Stimulated activated CD4-positive, alpha-beta T cell treated with anti-CD3 and anti-CD28 coated beads, Interleukin-2, amount 100 ng/mL, for 48 hours (primary cell): ENCODE results near the gene TNFRSF4.

Experiments used
- DNase-seq, 2 donors: peaks; one replicate each; pipeline ENCODE4 v3.0.0-alpha.2; 2020

Gene TNFRSF4

DNA sequence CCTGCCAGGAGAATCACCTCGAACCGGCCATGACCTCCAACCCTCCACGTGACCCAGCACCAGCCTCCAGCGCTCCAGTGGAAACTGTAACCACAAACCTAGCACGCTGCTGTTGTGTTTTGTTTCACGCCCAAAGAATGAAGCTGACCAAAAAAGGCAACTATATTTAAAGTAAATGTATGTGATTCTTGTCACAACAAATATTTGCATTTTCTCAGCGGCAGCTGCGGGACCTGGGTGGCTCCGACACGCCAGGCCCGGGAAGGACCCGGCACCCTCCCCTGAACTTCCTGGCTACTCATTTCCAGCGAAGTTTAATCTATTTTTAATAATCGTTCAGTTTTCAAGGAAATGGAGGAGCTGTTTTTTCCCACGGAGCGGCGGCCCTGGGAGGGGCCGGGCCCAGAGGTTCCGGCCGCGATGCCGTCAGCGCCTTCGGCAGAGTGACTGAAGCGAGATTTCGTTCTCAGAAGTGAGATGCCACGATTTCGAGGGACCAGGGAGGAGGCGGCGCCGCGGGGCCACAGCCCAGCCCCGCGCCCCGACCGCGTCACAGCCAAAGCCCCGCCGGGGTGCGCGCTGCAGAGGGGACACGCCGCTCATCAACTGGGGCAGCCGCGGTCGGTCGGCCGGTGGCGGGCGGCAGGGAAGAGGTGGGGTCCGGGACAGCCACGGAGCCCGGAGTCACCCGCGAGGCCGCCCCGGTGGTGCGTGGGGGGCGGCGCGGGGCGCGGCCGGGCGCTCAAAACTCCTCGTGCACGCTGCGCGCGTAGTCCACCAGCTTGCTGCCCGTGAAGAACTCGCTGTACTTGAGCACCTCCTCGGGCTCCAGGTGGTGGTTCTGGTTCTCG is 3.0 kb upstream of the TNFRSF4 start:
- no peak for DNase-seq

DNA sequence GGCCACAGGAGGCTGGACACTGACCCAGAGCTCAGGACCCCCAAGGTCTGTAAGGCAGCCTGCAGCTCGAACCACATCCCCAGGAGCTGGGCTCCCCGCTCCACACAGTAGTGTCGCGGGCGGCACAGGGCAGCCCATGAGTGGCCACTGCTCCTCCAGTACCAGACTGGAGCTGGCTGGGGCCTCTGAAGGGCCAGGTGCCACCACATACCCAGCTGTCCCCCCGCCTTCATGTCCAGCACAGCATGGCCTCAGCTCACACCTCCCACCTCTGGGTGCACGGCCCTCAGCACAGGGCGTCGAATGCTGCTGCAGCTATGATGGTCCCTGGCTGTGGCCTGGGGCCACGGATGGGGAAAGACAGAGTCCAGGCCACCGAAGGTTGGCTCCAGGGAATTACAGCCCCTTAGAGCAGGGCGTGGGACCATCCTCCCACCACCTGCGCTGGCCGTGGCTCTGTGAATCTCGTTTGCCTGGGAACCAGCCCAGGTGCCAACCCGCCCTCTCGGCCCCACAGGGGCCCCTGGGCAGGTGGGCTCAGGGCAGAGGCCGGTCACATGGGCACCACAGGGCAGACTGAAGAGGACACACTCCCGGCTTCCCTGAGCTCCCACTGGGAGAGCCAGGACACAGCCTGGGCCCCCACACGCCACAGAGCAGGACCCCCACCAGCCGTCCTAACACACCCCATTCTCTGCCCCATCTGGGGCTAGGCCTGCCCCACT is 2.1 kb upstream of the TNFRSF4 start:
- DNase-seq = no peak

DNA sequence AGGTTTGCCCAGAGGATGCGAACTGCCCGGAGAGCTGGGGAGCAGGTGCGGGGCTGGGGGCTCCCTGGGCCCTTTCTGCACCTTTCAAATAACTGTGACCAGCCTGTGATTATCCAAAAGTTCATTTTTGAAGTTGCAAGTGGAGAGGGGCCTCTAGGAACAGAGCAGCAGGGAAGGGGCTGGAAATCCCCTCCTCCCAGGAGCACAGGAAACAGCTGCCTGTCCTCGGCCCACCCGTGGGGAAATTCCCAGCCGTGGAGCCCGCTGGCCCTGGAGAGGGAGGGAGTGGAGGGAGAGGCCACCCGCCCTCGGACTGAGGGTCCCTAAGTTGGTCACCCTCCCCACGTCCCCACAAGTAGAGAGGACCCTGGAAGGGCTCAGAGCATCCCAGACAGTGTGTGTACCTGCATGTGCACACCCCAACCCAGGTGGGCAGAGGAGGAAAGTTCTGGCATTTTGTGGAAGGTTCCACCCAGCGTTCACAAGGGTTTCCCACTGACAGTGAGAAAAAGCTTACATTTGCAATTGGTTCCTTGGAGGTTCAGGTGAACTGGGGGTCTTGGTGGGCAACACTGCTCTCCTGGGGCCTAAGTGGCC is 1.2 kb upstream of the TNFRSF4 start:
- DNase-seq = no peak

DNA sequence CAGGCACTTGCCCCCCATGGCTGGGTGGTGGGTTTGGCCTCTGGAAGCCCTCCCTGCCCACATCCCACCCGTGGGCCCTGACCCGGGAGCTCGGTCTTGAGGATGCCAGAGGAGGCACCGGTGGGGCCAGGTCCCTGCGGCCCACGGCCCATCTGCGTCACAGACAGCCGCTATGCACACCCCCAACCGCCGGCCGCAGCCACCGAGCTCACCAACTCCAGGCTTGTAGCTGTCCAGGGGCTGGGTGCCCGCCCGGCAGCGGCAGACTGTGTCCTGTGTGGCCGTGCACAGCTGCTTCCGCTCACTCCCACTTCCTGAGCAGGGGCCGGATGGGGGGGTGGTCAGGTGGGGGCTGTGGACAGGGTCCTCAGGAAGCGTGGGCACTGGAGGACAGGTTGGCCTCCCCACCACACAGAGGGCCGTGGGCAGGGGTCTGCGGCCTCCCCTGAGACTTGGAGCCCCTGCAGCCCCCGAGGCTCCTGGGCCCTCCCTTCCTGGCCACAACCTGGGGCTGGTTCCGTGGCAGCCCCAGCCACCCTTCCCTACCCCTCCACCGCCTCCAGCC is 1.1 kb downstream of the TNFRSF4 start:
- DNase-seq = no peak

DNA sequence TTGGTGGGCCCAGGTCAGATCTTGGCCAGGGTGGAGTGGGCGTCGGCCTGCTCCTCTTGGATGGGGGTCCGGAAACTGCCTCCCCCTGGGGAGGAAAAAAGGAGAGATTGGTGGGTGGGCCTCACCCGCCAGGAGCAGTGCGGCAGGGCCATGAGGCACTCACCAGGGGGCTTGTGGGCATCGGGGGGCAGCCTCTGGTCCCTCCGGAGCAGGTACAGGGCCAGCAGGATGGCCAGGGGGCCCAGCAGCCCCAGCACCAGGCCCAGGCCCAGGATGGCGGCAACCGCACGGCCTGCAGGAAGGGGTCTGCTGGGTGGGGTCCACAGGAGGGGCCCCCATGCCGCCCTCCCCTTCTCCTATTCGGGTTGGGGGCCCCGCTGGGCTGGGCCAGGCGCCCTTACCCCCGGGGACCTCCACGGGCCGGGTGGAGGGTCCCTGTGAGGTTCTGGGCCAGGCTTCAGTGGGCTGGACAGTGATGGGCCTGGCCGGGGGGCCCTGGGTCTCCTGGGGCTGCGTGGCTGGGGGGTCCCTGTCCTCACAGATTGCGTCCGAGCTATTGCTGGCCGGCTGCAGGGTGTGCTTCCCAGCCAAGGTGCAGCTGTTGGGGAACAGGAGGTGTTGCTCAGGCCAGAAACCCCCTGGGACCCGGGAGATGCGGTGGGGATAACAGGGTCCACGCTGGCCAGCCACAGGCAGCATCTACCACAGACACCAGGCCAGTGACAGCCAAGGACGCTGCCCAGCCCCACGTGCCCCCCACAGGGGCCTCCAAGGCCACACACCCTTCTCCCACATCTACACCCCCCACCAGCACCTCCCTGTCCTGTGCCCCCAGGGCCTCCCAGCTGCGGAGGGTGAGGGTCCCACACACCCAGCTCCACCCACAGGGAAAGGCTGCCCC is 2.2 kb downstream of the TNFRSF4 start:
- DNase-seq = no peak

DNA sequence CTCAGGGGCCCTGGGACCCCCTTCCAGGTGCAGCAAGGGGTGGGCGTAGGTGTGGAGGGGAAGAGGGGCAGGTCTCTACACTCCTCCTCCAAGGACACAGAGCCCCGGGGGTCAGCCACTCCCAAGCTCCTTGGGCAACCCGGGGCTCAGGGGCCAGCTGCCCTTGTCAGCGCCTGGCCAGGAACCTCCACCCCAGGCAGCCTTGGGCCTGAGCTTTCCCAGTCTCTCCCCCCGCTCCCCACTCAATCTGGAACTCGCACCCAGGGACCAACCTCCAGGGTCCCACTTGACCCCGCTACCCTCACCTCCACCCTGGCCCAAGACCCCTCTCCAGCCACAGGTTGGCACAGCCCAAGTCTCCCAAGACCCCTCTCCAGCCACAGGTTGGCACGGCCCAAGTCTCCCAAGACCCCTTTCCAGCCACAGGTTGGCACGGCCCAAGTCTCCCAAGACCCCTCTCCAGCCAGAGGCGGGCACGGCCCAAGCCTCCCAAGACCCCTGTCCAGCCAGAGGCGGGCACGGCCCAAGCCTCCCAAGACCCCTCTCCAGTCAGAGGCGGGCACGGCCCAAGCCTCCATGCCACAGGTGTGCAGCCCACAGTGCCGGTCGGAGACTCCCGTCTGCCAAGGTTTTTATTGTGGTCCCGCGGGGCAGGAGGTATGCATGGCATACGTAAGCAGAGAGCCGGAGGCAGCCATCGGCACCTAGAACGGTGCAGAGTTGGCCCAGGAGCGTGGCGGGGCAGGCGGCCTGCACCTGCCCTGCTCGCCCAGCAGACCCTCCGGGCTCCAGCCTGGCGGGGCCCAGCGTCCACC is 3.0 kb downstream of the TNFRSF4 start:
- DNase-seq = no peak

DNA sequence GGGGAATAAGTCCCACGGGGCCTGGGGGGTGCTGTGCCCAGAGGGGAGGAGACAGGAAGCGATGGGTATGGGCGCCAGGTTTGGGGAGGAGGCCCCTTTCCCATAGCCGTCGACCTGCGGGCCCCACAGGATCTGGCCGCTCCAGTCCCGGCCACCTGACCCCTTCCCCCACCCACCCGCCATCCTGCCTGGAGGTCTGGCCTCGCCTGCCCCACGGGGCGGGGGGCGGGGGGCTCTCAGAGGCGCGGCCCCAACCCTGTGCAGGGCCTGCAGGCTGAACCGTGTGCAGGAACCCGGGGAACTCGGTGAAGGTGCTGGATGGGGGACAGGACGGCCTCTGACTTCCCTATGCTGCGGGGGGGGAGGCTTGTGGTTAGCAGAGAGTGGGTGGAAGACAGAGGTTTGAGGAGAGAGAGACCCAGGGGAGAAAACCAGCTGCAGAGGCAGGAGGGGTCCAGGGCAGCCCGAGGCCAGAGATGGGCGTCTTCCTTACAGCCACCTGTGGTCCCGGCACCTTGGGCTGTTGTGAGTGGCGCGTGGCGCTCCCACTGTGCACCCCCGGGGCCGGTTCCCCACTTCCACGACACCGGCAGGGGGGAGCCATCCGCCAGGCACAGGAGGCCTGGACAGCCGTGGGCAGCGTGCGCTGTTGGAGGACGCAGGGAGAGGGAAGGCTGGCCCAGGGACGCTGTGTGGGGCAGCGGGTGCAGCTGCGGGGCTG is 5.1 kb downstream of the TNFRSF4 start:
- no peak for DNase-seq

DNA sequence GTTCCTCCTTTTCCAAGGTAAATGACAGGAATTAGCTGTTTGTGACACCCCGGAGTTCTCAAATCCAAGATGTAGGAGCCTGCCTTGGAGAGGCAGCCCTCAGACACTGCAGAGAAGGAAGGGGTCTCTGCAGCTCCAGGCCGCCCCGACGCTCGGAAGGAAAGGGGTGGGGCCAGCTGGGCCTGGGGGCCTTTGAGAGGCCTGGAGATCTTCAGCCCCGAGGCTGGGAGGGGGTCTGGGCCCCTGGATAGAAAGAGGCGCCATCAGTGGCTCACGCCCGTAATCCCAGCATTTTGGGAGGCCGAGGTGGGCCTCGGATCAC is 6.4 kb downstream of the TNFRSF4 start:
- DNase-seq = no peak

DNA sequence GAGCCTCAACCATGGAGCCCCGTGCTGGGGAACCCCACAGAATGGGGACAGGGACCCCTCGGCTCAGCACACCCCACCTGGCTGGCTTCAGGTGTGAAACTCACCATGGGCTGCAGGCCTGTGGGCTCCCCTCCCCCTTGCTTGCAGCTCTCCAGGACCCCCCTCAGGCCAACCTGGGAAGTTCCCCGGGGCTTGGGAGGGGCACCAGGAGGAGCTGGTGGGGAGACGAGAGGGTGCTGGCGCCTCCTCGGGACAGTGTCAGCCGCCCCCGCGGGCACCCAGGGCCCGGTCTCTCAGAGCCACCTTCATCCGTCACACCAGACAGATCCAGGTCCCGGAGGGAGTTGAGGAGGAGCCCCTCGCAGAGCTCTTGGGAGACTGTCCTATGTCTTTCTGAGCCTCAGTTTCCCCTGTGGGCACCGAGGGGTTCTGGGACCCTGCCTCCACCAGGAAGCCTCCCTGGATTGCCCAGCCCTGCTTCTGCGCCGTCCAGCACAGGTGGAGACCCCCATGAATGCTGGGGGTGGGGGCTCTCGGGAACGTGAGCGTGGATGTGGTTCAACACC is 6.9 kb downstream of the TNFRSF4 start:
- no peak for DNase-seq

DNA sequence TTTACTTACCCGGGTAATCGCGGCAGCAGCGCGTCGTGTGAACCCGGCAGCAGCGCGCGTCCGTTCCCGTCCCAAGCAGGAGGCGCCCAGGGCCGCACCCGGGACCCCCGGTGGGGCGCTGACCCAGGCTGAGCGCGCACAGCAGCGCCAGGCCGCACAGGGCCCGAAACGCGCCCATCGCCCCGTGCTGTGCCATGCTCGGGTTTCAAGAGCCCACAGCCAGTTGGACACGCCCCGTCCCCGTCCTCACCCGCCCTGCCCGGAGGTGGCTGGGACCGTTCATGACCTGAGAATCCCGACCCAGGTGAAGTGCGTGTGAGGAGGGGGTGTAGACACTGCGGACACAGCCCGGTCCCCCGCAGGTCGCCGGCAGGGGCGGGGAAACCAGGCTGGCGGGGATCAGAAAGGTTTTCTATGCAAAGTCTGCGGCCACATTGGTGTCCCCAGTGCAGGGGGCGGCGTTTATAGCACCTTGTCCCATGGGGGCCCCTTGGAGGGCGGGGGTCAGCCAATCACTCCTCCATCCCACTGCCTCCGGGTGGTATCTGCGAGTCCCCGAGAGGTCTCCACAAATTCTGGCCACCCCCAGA is 7.5 kb downstream of the TNFRSF4 start, which contains the start of gene TNFRSF18:
TSS of gene TNFRSF18 (minus strand) at position 217 of the 590 bp plus-strand sequence. CDS start at position 196, 21 bp downstream.
- no peak for DNase-seq

DNA sequence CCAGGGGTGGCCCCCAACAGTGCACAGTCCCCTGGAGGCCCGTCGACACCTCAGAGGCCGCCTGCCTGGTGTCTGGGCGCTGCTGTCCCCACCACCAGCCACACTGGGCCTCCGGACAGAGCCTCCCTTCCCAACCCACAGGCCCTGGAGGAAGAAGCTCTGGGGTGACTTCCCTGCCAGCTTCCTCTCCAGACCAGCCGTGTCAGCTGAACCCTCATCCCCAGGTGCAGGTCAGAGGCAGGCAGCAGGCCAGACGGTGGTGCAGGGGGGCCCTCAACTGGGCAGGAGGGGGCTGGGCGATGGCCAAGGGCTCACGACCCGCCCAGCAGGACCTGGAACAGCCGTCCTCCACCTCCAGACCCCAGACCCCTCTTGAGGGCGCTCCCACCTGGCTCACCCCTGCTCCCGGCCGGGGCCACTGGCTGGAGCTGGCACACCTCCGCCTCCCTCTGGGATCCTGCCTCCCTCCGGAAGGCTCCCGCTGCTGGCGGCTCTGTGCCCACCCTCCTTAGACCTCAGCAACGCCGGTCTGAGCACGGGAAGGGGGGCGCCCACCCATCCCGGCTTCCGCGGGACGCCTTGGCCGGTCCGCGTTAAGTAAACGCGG is 8.1 kb downstream of the TNFRSF4 start:
- DNase-seq = no peak

DNA sequence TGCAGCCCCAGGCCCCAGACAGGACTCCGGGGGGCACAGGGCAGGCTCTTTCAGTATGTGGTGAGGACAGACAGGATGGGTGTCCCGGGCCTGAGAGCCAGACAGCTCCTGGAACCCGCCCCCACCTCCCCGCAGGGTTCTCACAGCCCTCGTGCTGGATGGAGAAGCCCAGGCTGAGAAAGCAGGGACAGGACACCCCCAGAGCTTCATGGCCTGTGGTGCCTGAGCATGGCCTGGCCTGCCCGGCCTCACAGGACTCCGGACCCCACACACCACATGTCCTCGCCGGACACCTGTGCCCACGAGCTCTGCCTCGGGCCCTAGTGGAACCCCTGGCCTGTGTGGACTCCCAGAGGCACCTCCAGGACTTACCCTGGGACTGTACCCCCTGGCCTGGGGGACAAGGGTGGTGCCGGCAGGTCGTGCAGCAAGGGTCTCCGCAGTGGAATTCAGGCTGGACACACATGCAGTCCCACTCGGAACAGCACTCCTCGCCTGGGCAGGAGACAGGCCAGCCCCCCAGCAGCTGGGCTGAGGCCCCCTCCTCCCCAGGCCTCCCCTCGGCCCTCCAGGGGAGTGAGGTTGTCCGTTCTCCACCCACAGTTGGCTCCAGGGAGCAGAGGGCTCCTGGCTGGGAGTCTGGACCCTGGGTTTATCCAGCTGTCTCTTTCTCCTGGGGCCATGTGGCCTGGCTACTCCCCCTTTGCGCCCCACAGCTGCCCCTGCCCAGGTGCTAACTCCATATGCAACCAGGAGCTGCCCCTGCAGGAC is 8.8 kb downstream of the TNFRSF4 start:
- no peak for DNase-seq

DNA sequence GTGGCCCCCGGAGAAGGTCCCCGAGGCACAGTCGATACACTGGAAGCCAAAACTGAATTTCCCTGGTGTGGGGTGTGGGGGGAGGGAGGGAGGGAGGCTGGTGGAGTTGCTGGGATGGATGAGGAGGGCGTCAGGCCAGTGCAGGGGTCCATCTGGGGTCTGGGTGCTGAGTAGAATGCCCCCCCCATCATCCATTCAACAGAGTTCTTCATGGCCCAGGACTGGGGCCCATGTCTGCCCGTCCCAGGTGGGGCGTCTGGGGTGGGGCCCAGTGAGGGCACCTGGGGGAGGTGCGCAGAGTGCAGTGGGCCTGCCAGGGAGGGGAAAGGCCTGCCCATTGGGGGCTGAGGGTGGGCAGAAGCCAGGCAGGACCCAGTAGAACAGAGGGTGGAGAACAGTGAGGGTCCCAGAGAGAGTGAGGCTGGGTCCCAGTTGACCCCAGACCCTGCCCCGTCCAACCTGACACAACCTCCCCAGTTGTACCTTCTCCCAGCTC is 9.5 kb downstream of the TNFRSF4 start:
- DNase-seq = no peak

DNA sequence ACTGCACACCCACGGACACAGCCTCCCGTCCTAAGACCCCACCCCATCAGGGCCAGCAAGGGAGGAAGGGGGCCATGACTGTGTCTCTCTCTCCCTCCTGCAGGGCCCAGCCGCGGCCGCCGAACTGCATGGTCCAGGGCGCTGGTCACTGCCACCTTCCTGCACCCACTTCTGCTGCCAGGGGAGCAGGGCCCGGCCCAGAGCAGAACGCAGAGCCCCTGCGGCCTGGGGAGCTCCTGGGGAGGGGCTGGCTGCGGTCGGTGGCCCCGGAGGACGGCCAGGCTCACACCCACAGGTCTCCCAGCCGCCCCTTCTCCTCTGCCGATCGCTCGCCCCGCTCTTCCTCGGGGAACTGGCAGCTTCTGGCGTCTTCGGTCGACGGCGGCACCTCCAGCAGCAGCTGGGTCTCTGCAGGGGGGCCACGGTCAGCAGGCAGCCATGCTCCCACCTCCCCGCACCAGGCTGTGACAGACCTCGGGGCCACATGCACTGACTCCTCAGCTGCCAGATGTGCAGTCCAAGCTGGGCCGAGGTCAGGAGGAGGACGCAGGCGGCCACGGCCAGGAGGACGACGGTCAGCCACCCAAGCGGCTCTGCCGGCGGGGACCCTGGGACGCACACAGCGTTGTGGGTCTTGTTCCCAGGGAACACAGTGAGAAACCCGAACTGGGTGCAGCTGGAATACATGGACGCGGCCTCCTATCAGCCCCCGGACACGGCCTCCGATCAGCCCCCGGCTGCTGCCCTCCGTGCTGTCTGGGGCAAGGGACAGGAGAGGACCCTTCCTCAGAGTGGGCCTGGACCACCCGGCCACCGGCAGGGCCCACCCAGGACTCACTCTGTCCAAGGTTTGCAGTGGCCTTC is 10.2 kb downstream of the TNFRSF4 start:
- no peak for DNase-seq

DNA sequence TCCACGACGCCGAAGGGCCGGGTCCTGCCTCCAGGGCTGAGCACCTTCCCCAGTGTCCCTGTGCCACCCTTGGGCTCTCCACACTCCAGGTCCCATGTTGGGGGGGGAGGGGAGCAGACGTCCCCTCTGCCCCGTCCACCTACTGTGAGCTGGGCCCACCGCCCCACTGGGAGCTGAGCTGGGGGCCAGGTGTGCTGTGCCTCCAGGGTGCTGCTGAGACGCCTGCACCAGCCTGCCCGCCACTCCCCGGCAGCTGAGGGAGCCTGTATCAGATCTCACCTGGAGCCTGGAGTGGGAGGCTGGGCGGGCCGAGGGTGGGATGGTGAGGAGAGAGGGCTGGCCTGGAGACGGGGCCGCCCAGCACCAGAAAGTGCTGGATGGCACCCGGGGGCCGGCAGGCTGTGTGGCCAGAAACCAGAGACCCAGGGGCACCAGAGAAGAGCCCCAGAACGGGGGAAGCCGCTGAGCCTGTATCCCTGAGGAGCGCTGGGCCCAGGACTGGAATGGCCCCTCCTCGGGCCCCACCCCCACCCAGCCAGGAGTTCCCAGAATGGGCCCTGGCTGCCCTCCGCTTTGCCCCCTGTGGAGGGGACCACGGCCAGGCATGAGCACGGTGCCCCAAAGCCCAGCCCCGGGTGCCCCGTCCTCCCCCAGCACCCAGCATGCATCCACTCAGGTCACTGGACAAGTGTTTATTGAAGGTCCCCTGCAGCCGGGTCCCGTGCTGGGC is 11.0 kb downstream of the TNFRSF4 start:
- no peak for DNase-seq

DNA sequence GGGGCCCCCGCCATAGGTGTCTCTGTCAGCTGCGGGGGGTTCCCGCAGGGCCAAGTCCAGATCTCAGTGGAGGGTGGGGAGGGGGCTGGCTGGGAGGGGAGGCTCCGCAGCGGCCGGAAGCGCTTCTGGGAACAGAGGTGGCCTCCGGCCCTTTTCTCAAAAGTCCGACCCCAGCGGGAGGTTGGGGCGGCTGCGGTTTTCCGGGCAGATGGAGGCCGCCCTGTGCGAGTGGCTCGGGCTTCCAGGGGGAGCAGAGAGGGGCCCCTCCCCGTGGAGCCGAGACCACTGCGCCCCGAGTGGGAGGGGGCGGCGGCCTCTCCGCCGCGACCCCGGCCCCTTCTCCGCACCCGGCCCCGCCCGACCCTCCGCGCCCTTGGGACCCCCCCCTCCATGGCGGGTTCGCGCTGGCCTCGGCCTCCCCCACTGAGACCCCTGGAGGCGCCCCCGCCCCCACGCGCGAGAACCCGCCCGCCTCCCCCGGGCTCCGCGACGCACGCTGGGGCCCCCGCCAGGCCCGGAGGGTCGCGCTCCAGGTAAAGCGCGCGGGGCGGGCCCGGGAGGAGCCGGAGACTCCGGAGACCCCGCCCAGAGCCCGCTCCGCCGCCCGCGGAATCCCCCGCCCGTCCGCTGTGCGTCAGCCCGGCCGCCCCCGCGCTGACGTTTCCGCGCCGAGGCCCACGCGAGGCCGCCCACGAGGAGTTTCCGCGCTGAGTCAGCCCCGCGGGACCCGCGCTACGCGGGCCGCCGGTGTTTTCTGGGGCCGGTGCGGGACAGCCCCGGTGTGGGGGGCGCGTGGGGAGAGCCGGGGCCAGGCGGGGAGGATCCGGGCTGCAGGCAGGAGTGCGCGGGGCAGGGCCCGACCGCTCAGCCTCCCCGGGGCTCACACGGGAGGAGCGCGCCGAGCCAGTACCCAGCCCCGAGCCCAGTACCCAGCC is 12.8 kb downstream of the TNFRSF4 start:
- DNase-seq = peak; percentile 82 to 90
